PFSK-1 (cell line): ENCODE measurements around the gene TRAPPC3.

ENCODE experiments used
- POLR2AphosphoS5 ChIP-seq: IDR thresholded peaks from 2 replicates; pipeline ENCODE4 v1.6.1; 2012; ENCODE audit warnings: low read depth, mild to moderate bottlenecking, control low read depth, low read length, moderate library complexity
- REST ChIP-seq, 2 experiments: IDR thresholded peaks; 2 replicates each; pipeline versions ENCODE4 v1.6.1 to v1.8.0; 2011 to 2012; ENCODE audit warnings: low read depth in 2 of 2, low read length in 2 of 2, control low read depth in 1 of 2, inconsistent platforms in 1 of 2, mild to moderate bottlenecking in 1 of 2, moderate library complexity in 1 of 2; ENCODE audit not compliant: insufficient read depth in 1 of 2
- SIN3A ChIP-seq: IDR thresholded peaks from 2 replicates; pipeline ENCODE4 v1.6.1; 2012; ENCODE audit warnings: mild to moderate bottlenecking, low read length, moderate library complexity, borderline replicate concordance; ENCODE audit not compliant: insufficient read depth
- TAF1 ChIP-seq: IDR thresholded peaks from 2 replicates; pipeline ENCODE4 v1.6.1; 2012; ENCODE audit warnings: low read length, control low read depth, borderline replicate concordance; ENCODE audit not compliant: insufficient read depth

DNA sequence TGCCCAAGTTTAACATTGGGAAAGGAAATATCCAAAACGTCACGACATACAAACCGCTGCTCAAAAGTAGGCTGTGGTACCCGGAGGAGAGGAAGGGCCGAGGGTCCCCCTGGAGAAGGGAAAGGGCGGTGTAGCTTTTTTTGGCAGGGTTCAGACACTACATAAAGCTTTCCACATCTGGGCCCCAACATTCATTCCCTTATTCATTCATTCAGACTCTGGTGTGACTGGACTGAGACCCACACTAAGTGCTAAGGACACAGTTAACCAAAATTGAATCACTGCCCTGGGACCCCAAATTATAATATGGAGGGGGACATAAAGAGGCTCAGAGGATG lies 14.0 kb downstream of the TRAPPC3 start:
- TF ChIP-seq SIN3A (no peak), TAF1 (no peak), POLR2AphosphoS5 (no peak), REST (IDR thresholded peaks at IDR 0.05; ENCODE audit: insufficient read depth in 1 of 2, low read depth in 2 of 2, low read length in 2 of 2) (no peak)
